Measurements from ENCODE around the gene LRCH3.

Gene LRCH3

GRCh38 chr3:197936819-197937384 is 145.8 kb downstream of the LRCH3 start:
- no peak for TF ChIP-seq CTCF (conservative IDR thresholded peaks at IDR 0.05)
- no peak overlapping the region for H3K27ac ChIP-seq
